ENCODE measurements around the gene ZNF44.

ZNF44 gene

GRCh38 chr19:12260861-12261260 is 33.8 kb downstream of the ZNF44 start:
- Histone ChIP-seq H3K27me3 (ENCODE audit: control insufficient read depth, insufficient read depth, low read length) (no peaks in the 10 kb centered on the region), H3K36me3 (ENCODE audit: control insufficient read depth, insufficient read depth, low read length) (no peaks in the 10 kb centered on the region), H3K9ac (ENCODE audit: low read depth, low read length) (no peak overlapping the region), H3K9me3 (ENCODE audit: control insufficient read depth, insufficient read depth, low read length) (peaks cover 66% of the 10 kb centered on the region), H3K4me3 (ENCODE audit: low read depth, low read length) (no peak overlapping the region), H3K4me1 (ENCODE audit: control insufficient read depth, insufficient read depth, low read length) (no peaks in the 10 kb centered on the region), H3K27ac (ENCODE audit: low read depth, low read length) (no peak overlapping the region)

- Histone ChIP-seq H3K9me3 (ENCODE audit: control insufficient read depth, insufficient read depth, low read length) (peaks cover 63% of the 10 kb centered on the region), H3K9ac (ENCODE audit: low read depth, low read length) (no peak overlapping the region), H3K4me1 (ENCODE audit: control insufficient read depth, insufficient read depth, low read length) (no peaks in the 10 kb centered on the region), H3K36me3 (ENCODE audit: control insufficient read depth, insufficient read depth, low read length) (no peaks in the 10 kb centered on the region), H3K27ac (ENCODE audit: low read depth, low read length) (no peak overlapping the region), H3K27me3 (ENCODE audit: control insufficient read depth, insufficient read depth, low read length) (no peaks in the 10 kb centered on the region), H3K4me3 (ENCODE audit: low read depth, low read length) (no peak overlapping the region)
Measured at GRCh38 chr19:12260236-12260635, 34.4 kb downstream of the ZNF44 start.

GRCh38 chr19:12255372-12255771 is 39.3 kb downstream of the ZNF44 start:
- no peak overlapping the region for H3K9ac ChIP-seq (ENCODE audit: low read depth, low read length)
- no peak overlapping the region for H3K4me3 ChIP-seq (ENCODE audit: low read depth, low read length)
- peaks cover 60% of the 10 kb centered on the region for H3K9me3 ChIP-seq (ENCODE audit: control insufficient read depth, insufficient read depth, low read length)
- H3K36me3 ChIP-seq (ENCODE audit: control insufficient read depth, insufficient read depth, low read length), result no peaks in the 10 kb centered on the region
- no peaks in the 10 kb centered on the region for H3K4me1 ChIP-seq (ENCODE audit: control insufficient read depth, insufficient read depth, low read length)
- no peaks in the 10 kb centered on the region for H3K27me3 ChIP-seq (ENCODE audit: control insufficient read depth, insufficient read depth, low read length)
- H3K27ac ChIP-seq (ENCODE audit: low read depth, low read length), result no peak overlapping the region

GRCh38 chr19:12247644-12248222 is 47.0 kb downstream of the ZNF44 start:
- Histone ChIP-seq H3K4me3 (ENCODE audit: low read depth, low read length) (no peak overlapping the region), H3K27ac (ENCODE audit: low read depth, low read length) (no peak overlapping the region), H3K36me3 (ENCODE audit: control insufficient read depth, insufficient read depth, low read length) (no peaks in the 10 kb centered on the region), H3K9me3 (ENCODE audit: control insufficient read depth, insufficient read depth, low read length) (peaks cover 87% of the 10 kb centered on the region), H3K27me3 (ENCODE audit: control insufficient read depth, insufficient read depth, low read length) (no peaks in the 10 kb centered on the region), H3K9ac (ENCODE audit: low read depth, low read length) (no peak overlapping the region), H3K4me1 (ENCODE audit: control insufficient read depth, insufficient read depth, low read length) (no peaks in the 10 kb centered on the region)

- Histone ChIP-seq H3K9me3 (ENCODE audit: control insufficient read depth, insufficient read depth, low read length) (peaks cover 82% of the 10 kb centered on the region), H3K27ac (ENCODE audit: low read depth, low read length) (no peak overlapping the region), H3K36me3 (ENCODE audit: control insufficient read depth, insufficient read depth, low read length) (no peaks in the 10 kb centered on the region), H3K27me3 (ENCODE audit: control insufficient read depth, insufficient read depth, low read length) (no peaks in the 10 kb centered on the region), H3K9ac (ENCODE audit: low read depth, low read length) (no peak overlapping the region), H3K4me1 (ENCODE audit: control insufficient read depth, insufficient read depth, low read length) (no peaks in the 10 kb centered on the region), H3K4me3 (ENCODE audit: low read depth, low read length) (no peak overlapping the region)
Measured at GRCh38 chr19:12244370-12244769, 50.3 kb downstream of the ZNF44 start.

- Histone ChIP-seq H3K4me3 (ENCODE audit: low read depth, low read length) (no peak overlapping the region), H3K9ac (ENCODE audit: low read depth, low read length) (no peak overlapping the region), H3K36me3 (ENCODE audit: control insufficient read depth, insufficient read depth, low read length) (no peaks in the 10 kb centered on the region)
Measured at GRCh38 chr19:12237143-12237839, 57.4 kb downstream of the ZNF44 start.

GRCh38 chr19:12232961-12233360 is 61.7 kb downstream of the ZNF44 start:
- no peaks in the 10 kb centered on the region for H3K36me3 ChIP-seq (ENCODE audit: control insufficient read depth, insufficient read depth, low read length)
- no peaks in the 10 kb centered on the region for H3K27me3 ChIP-seq (ENCODE audit: control insufficient read depth, insufficient read depth, low read length)
- H3K9ac ChIP-seq (ENCODE audit: low read depth, low read length), result no peak overlapping the region
- H3K9me3 ChIP-seq (ENCODE audit: control insufficient read depth, insufficient read depth, low read length), result peaks cover 80% of the 10 kb centered on the region
- H3K27ac ChIP-seq (ENCODE audit: low read depth, low read length), result no peak overlapping the region
- H3K4me1 ChIP-seq (ENCODE audit: control insufficient read depth, insufficient read depth, low read length), result no peaks in the 10 kb centered on the region
- no peak overlapping the region for H3K4me3 ChIP-seq (ENCODE audit: low read depth, low read length)

More at GRCh38 chr19:12237143-12237839, 57.4 kb downstream of the ZNF44 start:
- Histone ChIP-seq H3K27ac (ENCODE audit: low read depth, low read length) (no peak overlapping the region), H3K4me1 (ENCODE audit: control insufficient read depth, insufficient read depth, low read length) (no peaks in the 10 kb centered on the region), H3K9me3 (ENCODE audit: control insufficient read depth, insufficient read depth, low read length) (peaks cover 67% of the 10 kb centered on the region), H3K27me3 (ENCODE audit: control insufficient read depth, insufficient read depth, low read length) (no peaks in the 10 kb centered on the region)

GRCh38 chr19:12230751-12231733 is 63.6 kb downstream of the ZNF44 start:
- Histone ChIP-seq H3K27me3 (ENCODE audit: control insufficient read depth, insufficient read depth, low read length) (no peaks in the 10 kb centered on the region), H3K4me1 (ENCODE audit: control insufficient read depth, insufficient read depth, low read length) (no peaks in the 10 kb centered on the region), H3K4me3 (ENCODE audit: low read depth, low read length) (no peak overlapping the region), H3K9ac (ENCODE audit: low read depth, low read length) (no peak overlapping the region), H3K27ac (ENCODE audit: low read depth, low read length) (no peak overlapping the region), H3K9me3 (ENCODE audit: control insufficient read depth, insufficient read depth, low read length) (peaks cover 75% of the 10 kb centered on the region), H3K36me3 (ENCODE audit: control insufficient read depth, insufficient read depth, low read length) (no peaks in the 10 kb centered on the region)

- Histone ChIP-seq H3K27me3 (ENCODE audit: control insufficient read depth, insufficient read depth, low read length) (no peaks in the 10 kb centered on the region), H3K4me3 (ENCODE audit: low read depth, low read length) (no peak overlapping the region), H3K27ac (ENCODE audit: low read depth, low read length) (no peak overlapping the region), H3K9ac (ENCODE audit: low read depth, low read length) (no peak overlapping the region), H3K9me3 (ENCODE audit: control insufficient read depth, insufficient read depth, low read length) (peaks cover 72% of the 10 kb centered on the region), H3K36me3 (ENCODE audit: control insufficient read depth, insufficient read depth, low read length) (no peaks in the 10 kb centered on the region), H3K4me1 (ENCODE audit: control insufficient read depth, insufficient read depth, low read length) (no peaks in the 10 kb centered on the region)
Measured at GRCh38 chr19:12229990-12230389, 64.7 kb downstream of the ZNF44 start.

- Histone ChIP-seq H3K27me3 (ENCODE audit: control insufficient read depth, insufficient read depth, low read length) (no peaks in the 10 kb centered on the region), H3K36me3 (ENCODE audit: control insufficient read depth, insufficient read depth, low read length) (no peaks in the 10 kb centered on the region), H3K4me3 (ENCODE audit: low read depth, low read length) (no peak overlapping the region), H3K27ac (ENCODE audit: low read depth, low read length) (no peak overlapping the region), H3K9ac (ENCODE audit: low read depth, low read length) (no peak overlapping the region), H3K4me1 (ENCODE audit: control insufficient read depth, insufficient read depth, low read length) (no peaks in the 10 kb centered on the region), H3K9me3 (ENCODE audit: control insufficient read depth, insufficient read depth, low read length) (peaks cover 79% of the 10 kb centered on the region)
Measured at GRCh38 chr19:12224676-12225075, 70.0 kb downstream of the ZNF44 start.

Measured in HUES48 (cell line).